Epidermal melanocyte (primary cell): Measurements from ENCODE around the gene MELK.

Experiments used
- DNase-seq: peaks from one replicate; pipeline ENCODE4 v3.0.0; 2011; ENCODE audit warnings: low spot score; ENCODE audit not compliant: insufficient read length

MELK gene

GRCh38 chr9:36576866-36577265 is 4.2 kb downstream of the MELK start:
- DNase-seq = no peak

GRCh38 chr9:36584620-36585460 is 12.1 kb downstream of the MELK start:
- DNase-seq = no peak

GRCh38 chr9:36590231-36590630 is 17.5 kb downstream of the MELK start:
- DNase-seq = no peak

- DNase-seq = no peak
Observed at GRCh38 chr9:36592801-36593583, 20.3 kb downstream of the MELK start.

GRCh38 chr9:36594213-36594612 is 21.5 kb downstream of the MELK start:
- no peak for DNase-seq

- peak; percentile 37 for DNase-seq
Observed at GRCh38 chr9:36597412-36598178, 24.9 kb downstream of the MELK start.

GRCh38 chr9:36598273-36598672 is 25.6 kb downstream of the MELK start:
- no peak for DNase-seq

GRCh38 chr9:36603006-36603405 is 30.3 kb downstream of the MELK start:
- no peak for DNase-seq

GRCh38 chr9:36609306-36609705 is 36.6 kb downstream of the MELK start:
- DNase-seq = no peak

GRCh38 chr9:36622121-36622520 is 49.4 kb downstream of the MELK start:
- DNase-seq = no peak

GRCh38 chr9:36623280-36623679 is 50.6 kb downstream of the MELK start:
- DNase-seq = no peak

- peak; percentile 50 for DNase-seq
Observed at GRCh38 chr9:36625006-36625615, 52.4 kb downstream of the MELK start.

- peak; percentile 28 for DNase-seq
Observed at GRCh38 chr9:36632892-36633291, 60.2 kb downstream of the MELK start.

- DNase-seq = no peak
Observed at GRCh38 chr9:36637491-36638270, 65.0 kb downstream of the MELK start.

- DNase-seq = no peak
Observed at GRCh38 chr9:36640771-36641381, 68.2 kb downstream of the MELK start.

- no peak for DNase-seq
Observed at GRCh38 chr9:36642817-36643216, 70.1 kb downstream of the MELK start.

GRCh38 chr9:36656842-36657241 is 84.1 kb downstream of the MELK start:
- no peak for DNase-seq

GRCh38 chr9:36659500-36659899 is 86.8 kb downstream of the MELK start:
- no peak for DNase-seq

- no peak for DNase-seq
Observed at GRCh38 chr9:36664806-36665205, 92.1 kb downstream of the MELK start.

- no peak for DNase-seq
Observed at GRCh38 chr9:36665387-36665786, 92.7 kb downstream of the MELK start.
